GM18517 (cell line): Measurements from ENCODE around the gene LYRM9.
"Not testable (repeated sequence)": the region's sequence is repeated elsewhere in the genome, so short reads cannot be mapped to it uniquely, and the experiment has no call there.

Source experiments
- ATAC-seq: cut with Tn5 transposase; IDR thresholded peaks from one replicate; pipeline ENCODE4 v1.9.1; 2021; ENCODE audit warnings: mild to moderate bottlenecking, moderate library complexity; ENCODE audit not compliant: unreplicated experiment

LYRM9 gene

GRCh38 chr17:27906623-27907022, 13.5 kb upstream of the LYRM9 start:
- no peak for ATAC-seq

- no peak for ATAC-seq
These were observed 13.0 kb upstream of the LYRM9 start for GRCh38 chr17:27906226-27906580.

- ATAC-seq: no peak
These were observed 12.5 kb upstream of the LYRM9 start for GRCh38 chr17:27905447-27906225.

GRCh38 chr17:27904534-27905446, 11.6 kb upstream of the LYRM9 start:
- ATAC-seq: no peak

- ATAC-seq: no peak
These were observed 10.9 kb upstream of the LYRM9 start for GRCh38 chr17:27904114-27904513.

GRCh38 chr17:27899525-27899924, 6.4 kb upstream of the LYRM9 start:
- ATAC-seq: no peak

GRCh38 chr17:27898096-27898495, 4.9 kb upstream of the LYRM9 start:
- no peak for ATAC-seq

- ATAC-seq: no peak
These were observed 3.5 kb upstream of the LYRM9 start for GRCh38 chr17:27896701-27897100.

GRCh38 chr17:27895940-27896535, 2.9 kb upstream of the LYRM9 start:
- no peak for ATAC-seq

GRCh38 chr17:27895123-27895895, 2.1 kb upstream of the LYRM9 start:
- no peak for ATAC-seq

- ATAC-seq: no peak
These were observed 807 bp upstream of the LYRM9 start for GRCh38 chr17:27893841-27894503.

GRCh38 chr17:27892542-27892865, 661 bp downstream of the LYRM9 start:
- ATAC-seq: no peak

- no peak for ATAC-seq
These were observed 1.3 kb downstream of the LYRM9 start for GRCh38 chr17:27891841-27892240.

GRCh38 chr17:27889711-27890251, 3.4 kb downstream of the LYRM9 start:
- no peak for ATAC-seq

- ATAC-seq: no peak
These were observed 4.2 kb downstream of the LYRM9 start for GRCh38 chr17:27888945-27889344.

- ATAC-seq: no peak
These were observed 5.1 kb downstream of the LYRM9 start for GRCh38 chr17:27888067-27888466.

- not testable (repeated sequence) for ATAC-seq
These were observed 6.7 kb downstream of the LYRM9 start for GRCh38 chr17:27886348-27886906.

- no peak for ATAC-seq
These were observed 10.9 kb downstream of the LYRM9 start for GRCh38 chr17:27882162-27882840.

- ATAC-seq: no peak
These were observed 13.1 kb downstream of the LYRM9 start for GRCh38 chr17:27879987-27880608.
